ENCODE data around the gene CEL.
"Not testable (repeated sequence)": the region's sequence is repeated elsewhere in the genome, so short reads cannot be mapped to it uniquely, and the experiment has no call there.

DNA sequence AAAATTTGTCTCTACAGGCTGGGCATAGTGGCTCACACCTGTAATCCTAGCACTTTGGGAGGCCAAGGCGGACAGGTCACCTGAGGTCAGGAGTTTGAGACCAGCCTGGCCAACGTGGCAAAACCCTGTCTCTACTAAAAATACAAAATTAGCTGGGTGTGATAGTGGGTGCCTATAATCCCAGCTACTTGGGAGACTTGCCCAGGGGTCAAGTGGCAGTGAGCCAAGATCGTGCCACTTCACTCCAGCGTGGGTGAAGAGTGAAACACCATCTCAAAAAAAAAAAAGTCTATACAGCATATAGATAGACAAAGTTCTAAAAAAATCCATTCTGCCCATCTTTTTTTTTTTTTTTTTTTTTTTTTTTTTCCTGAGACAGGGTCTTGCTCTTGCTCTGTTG lies 32.6 kb downstream of the CEL start:
- TF ChIP-seq, protein P1, sequence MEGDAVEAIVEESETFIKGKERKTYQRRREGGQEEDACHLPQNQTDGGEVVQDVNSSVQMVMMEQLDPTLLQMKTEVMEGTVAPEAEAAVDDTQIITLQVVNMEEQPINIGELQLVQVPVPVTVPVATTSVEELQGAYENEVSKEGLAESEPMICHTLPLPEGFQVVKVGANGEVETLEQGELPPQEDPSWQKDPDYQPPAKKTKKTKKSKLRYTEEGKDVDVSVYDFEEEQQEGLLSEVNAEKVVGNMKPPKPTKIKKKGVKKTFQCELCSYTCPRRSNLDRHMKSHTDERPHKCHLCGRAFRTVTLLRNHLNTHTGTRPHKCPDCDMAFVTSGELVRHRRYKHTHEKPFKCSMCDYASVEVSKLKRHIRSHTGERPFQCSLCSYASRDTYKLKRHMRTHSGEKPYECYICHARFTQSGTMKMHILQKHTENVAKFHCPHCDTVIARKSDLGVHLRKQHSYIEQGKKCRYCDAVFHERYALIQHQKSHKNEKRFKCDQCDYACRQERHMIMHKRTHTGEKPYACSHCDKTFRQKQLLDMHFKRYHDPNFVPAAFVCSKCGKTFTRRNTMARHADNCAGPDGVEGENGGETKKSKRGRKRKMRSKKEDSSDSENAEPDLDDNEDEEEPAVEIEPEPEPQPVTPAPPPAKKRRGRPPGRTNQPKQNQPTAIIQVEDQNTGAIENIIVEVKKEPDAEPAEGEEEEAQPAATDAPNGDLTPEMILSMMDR (IDR thresholded peaks at IDR 0.05 in 2 of 3, conservative IDR thresholded peaks at IDR 0.05 in 1 of 3; ENCODE audit: borderline replicate concordance in 1 of 3, insufficient read depth in 1 of 3, low read depth in 2 of 3, low read length in 2 of 3): not testable (repeated sequence)
- TF ChIP-seq POLR2A (IDR thresholded peaks at IDR 0.05; ENCODE audit: borderline replicate concordance, extremely low read depth, insufficient read depth, insufficient read length); SP1 (IDR thresholded peaks at IDR 0.05; ENCODE audit: low read depth): not testable (repeated sequence)
